ENCODE data around the gene TNS3.
"Not testable (repeated sequence)": the region's sequence is repeated elsewhere in the genome, so short reads cannot be mapped to it uniquely, and the experiment has no call there.

TNS3 gene

DNA sequence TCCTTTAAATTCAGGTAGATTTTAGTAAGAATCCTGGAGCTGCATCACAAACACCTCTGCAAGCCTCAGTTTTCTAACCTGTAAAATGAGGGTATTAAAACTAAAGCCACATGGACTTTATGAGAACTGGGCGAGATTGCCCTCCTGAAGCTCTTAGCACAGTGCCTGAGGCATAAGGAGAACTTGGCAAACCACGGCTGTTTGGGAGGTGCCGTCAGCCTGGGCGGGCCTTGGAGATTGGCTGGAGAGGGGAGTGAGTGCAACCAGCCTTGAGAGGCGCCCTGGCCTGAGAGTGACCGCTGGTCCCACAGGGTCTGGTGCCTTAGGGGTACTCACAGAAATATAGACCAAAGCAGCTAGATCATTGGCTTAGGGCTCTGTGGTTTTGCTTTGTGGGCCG is 5.4 kb upstream of the TNS3 start:
- Histone ChIP-seq H3K27me3 (replicated peaks in 2 of 5; ENCODE audit: control insufficient read depth in 4 of 5, insufficient read depth in 5 of 5, low read length in 4 of 5) (no peaks in the 10 kb centered on the region), H3K4me1 (ENCODE audit: control extremely low read depth in 1 of 4, control insufficient read depth in 4 of 4, insufficient read depth in 4 of 4, low read length in 3 of 4) (peaks cover 0 to 37% (median 21%) of the 10 kb centered on the region in 4 experiments), H3K36me3 (ENCODE audit: control insufficient read depth in 4 of 4, insufficient read depth in 4 of 4, low read length in 3 of 4) (no peaks in the 10 kb centered on the region), H3K4me3 (ENCODE audit: control insufficient read depth in 1 of 7, extremely low read depth in 1 of 7, insufficient read depth in 4 of 7, low read depth in 2 of 7, low read length in 6 of 7) (no peak overlapping the region), H3K9me3 (ENCODE audit: control extremely low read depth in 1 of 5, control insufficient read depth in 4 of 5, insufficient read depth in 2 of 5, low read depth in 1 of 5, low read length in 4 of 5) (peaks cover 0 to 5% (median 0%) of the 10 kb centered on the region in 5 experiments), H3K27ac (ENCODE audit: insufficient read depth in 1 of 2, low read depth in 1 of 2, low read length in 2 of 2, poor library complexity in 1 of 2, severe bottlenecking in 2 of 2) (no peak overlapping the region)
- ChIA-PET POLR2A (no interaction called here), CTCF (interaction anchor here (0.8 to 2.2 kb wide), 7 partner anchors 9 to 189 kb away, joined by 3 to 5 read pairs (median 3); no protein-coding TSS in a partner anchor)
- DNase-seq: peak in 1 of 3 donors; percentile 33
- 81% methylated on average over 5 of the region's 7 CpGs for WGBS (ENCODE audit: insufficient coverage)

DNA sequence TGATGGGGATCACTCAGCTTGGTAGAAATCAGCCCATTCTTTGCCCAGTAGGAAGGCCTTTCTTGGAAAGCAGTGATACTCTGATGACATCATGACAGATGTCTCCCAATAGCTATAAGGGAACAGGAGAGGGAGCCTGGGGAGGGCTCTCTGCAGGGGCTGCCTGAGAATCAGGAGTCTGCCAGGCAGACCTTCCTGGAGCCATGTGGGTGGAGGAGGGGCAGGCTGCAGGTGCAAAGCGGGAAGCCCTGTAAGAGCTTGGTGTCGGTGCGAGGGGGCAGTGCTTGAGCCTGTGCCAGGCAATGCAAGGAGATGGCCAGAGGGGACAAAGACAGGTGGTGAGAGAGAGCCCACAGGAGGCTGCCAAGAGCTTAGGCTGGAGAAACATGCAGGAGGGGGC is 5.0 kb upstream of the TNS3 start:
- no peak overlapping the region for H3K27ac ChIP-seq (ENCODE audit: insufficient read depth in 1 of 2, low read depth in 1 of 2, low read length in 2 of 2, poor library complexity in 1 of 2, severe bottlenecking in 2 of 2)

DNA sequence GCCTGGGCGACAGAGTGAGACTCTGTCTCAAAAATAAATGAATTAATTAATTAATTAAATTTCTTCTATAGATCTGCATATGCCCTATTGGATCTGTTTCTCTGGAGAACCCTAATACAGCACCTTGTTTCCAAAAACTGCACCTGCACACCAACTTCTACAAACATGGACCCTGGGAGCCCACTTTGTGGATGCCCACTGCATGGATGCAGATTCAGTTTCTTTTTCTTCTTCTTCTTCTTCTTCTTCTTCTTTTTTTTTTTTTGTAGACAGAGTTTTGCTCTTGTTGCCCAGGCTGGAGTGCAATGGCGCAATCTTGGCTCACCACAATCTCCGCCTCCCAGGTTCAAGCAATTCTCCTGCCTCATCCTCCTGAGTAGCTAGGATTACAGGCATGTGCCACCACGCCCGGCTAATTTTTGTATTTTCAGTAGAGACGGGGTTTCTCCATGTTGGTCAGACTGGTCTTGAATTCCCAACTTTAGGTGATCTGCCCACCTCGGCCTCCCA is 4.3 kb upstream of the TNS3 start:
- peaks cover 0 to 40% (median 25%) of the 10 kb centered on the region in 4 experiments for H3K4me1 ChIP-seq (ENCODE audit: control extremely low read depth in 1 of 4, control insufficient read depth in 4 of 4, insufficient read depth in 4 of 4, low read length in 3 of 4)

More for the DNA sequence above, 5.0 kb upstream of the TNS3 start:
- H3K27me3 ChIP-seq (replicated peaks in 2 of 5; ENCODE audit: control insufficient read depth in 4 of 5, insufficient read depth in 5 of 5, low read length in 4 of 5): no peaks in the 10 kb centered on the region
- no peaks in the 10 kb centered on the region for H3K36me3 ChIP-seq (ENCODE audit: control insufficient read depth in 4 of 4, insufficient read depth in 4 of 4, low read length in 3 of 4)
- H3K4me1 ChIP-seq (ENCODE audit: control extremely low read depth in 1 of 4, control insufficient read depth in 4 of 4, insufficient read depth in 4 of 4, low read length in 3 of 4): peaks cover 0 to 40% (median 24%) of the 10 kb centered on the region in 4 experiments
- H3K9me3 ChIP-seq (ENCODE audit: control extremely low read depth in 1 of 5, control insufficient read depth in 4 of 5, insufficient read depth in 2 of 5, low read depth in 1 of 5, low read length in 4 of 5): peaks cover 0 to 5% (median 0%) of the 10 kb centered on the region in 5 experiments
- 88% methylated on average over 3 of the region's 3 CpGs for WGBS (ENCODE audit: insufficient coverage)
- H3K4me3 ChIP-seq (ENCODE audit: control insufficient read depth in 1 of 7, extremely low read depth in 1 of 7, insufficient read depth in 4 of 7, low read depth in 2 of 7, low read length in 6 of 7): no peak overlapping the region
- POLR2A ChIA-PET: no interaction called here
- no peak for DNase-seq
- CTCF ChIA-PET: interaction anchor here (0.8 to 2.2 kb wide), 7 partner anchors 8 to 189 kb away, joined by 3 to 5 read pairs (median 3); no protein-coding TSS in a partner anchor

DNA sequence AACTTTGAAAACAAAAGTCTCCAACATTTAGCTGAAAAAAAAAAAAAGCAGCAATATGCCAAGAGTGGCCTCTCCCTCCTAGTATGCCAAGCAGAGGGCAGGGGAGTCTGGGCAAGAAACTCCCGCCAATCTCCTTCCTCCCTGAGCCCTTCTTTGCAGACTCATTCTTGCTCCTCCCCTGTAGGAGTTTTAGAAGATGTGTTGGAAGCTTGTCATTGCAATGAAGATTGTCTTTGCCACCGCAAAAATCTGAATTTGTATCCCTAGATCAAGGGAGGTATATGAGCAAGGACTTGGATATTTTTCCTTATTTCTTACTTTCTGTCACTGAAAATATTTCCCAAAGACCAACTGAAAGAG is 2.6 kb upstream of the TNS3 start:
- no CpG with 5 or more reads among the region's 2 CpGs for WGBS (ENCODE audit: insufficient coverage)
- ChIA-PET POLR2A (interaction anchor here (0.6 kb wide), 1 partner anchor 64 kb away, joined by 6 read pairs; no protein-coding TSS in a partner anchor), CTCF (interaction anchor here (0.6 to 1.8 kb wide), 6 partner anchors 8 to 137 kb away, joined by 3 to 7 read pairs (median 4); no protein-coding TSS in a partner anchor)
- peaks cover 0 to 5% (median 0%) of the 10 kb centered on the region in 5 experiments for H3K9me3 ChIP-seq (ENCODE audit: control extremely low read depth in 1 of 5, control insufficient read depth in 4 of 5, insufficient read depth in 2 of 5, low read depth in 1 of 5, low read length in 4 of 5)
- no peak overlapping the region for H3K4me3 ChIP-seq (ENCODE audit: control insufficient read depth in 1 of 7, extremely low read depth in 1 of 7, insufficient read depth in 4 of 7, low read depth in 2 of 7, low read length in 6 of 7)
- H3K27ac ChIP-seq (ENCODE audit: insufficient read depth in 1 of 2, low read depth in 1 of 2, low read length in 2 of 2, poor library complexity in 1 of 2, severe bottlenecking in 2 of 2): no peak overlapping the region
- no peak for DNase-seq
- peaks cover 5 to 49% (median 36%) of the 10 kb centered on the region in 4 experiments for H3K4me1 ChIP-seq (ENCODE audit: control extremely low read depth in 1 of 4, control insufficient read depth in 4 of 4, insufficient read depth in 4 of 4, low read length in 3 of 4)
- no peaks in the 10 kb centered on the region for H3K36me3 ChIP-seq (ENCODE audit: control insufficient read depth in 4 of 4, insufficient read depth in 4 of 4, low read length in 3 of 4)
- no peaks in the 10 kb centered on the region for H3K27me3 ChIP-seq (replicated peaks in 2 of 5; ENCODE audit: control insufficient read depth in 4 of 5, insufficient read depth in 5 of 5, low read length in 4 of 5)

More for the DNA sequence above, 4.3 kb upstream of the TNS3 start:
- H3K9me3 ChIP-seq (ENCODE audit: control extremely low read depth in 1 of 5, control insufficient read depth in 4 of 5, insufficient read depth in 2 of 5, low read depth in 1 of 5, low read length in 4 of 5); H3K36me3 ChIP-seq (ENCODE audit: control insufficient read depth in 4 of 4, insufficient read depth in 4 of 4, low read length in 3 of 4); H3K27ac ChIP-seq (ENCODE audit: insufficient read depth in 1 of 2, low read depth in 1 of 2, low read length in 2 of 2, poor library complexity in 1 of 2, severe bottlenecking in 2 of 2); H3K4me3 ChIP-seq (ENCODE audit: control insufficient read depth in 1 of 7, extremely low read depth in 1 of 7, insufficient read depth in 4 of 7, low read depth in 2 of 7, low read length in 6 of 7); H3K27me3 ChIP-seq (replicated peaks in 2 of 5; ENCODE audit: control insufficient read depth in 4 of 5, insufficient read depth in 5 of 5, low read length in 4 of 5): not testable (repeated sequence)
- POLR2A ChIA-PET: interaction anchor here (0.8 kb wide), 1 partner anchor 9 kb away, joined by 4 read pairs; no protein-coding TSS in a partner anchor
- CTCF ChIA-PET: interaction anchor here (1.2 to 2.1 kb wide), 4 partner anchors 10 to 233 kb away, joined by 3 to 5 read pairs (median 4); no protein-coding TSS in a partner anchor
- 63% methylated on average over 6 of the region's 7 CpGs for WGBS (ENCODE audit: insufficient coverage)
- DNase-seq: peak in 2 of 3 donors; percentile 53 to 58

DNA sequence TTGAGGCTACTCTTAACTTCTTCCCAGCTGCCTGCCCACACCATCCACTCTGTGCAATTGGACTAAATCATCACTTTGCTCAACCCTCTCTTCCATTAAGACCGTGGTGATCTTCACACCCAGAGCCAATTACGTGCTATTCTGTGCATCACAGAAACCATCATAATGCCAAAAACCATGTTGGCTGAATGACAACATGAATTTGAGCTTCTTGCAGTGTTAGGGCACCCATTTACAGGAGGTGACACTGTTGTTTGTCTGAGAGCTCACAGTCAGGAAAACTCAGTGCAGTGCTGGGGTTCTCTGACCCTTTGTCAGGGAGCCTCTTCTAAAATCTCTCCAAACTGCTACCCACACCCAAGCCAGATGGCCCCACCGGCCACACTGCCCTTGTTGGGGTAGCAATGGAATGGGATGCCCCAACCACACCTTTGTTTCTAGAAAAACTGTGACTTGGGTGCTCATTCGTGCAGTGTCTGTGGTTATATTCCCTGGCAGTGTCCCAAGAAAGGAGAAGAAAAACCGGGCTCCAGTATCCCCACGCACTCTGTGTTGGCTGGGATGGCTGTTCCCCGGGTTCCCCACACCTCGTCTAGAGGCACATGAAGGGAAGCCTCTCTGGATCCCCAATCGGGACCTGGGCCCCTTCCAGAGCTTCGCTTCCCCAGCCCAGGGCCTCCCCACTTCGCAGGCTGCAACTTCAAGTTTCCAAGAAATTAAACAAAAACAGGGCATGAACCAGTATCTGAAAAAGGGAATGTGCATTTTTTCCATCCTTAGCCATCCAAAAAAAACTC is 2.0 kb upstream of the TNS3 start:
- no peak overlapping the region for H3K4me3 ChIP-seq (ENCODE audit: control insufficient read depth in 1 of 7, extremely low read depth in 1 of 7, insufficient read depth in 4 of 7, low read depth in 2 of 7, low read length in 6 of 7)
- peaks cover 0 to 5% (median 0%) of the 10 kb centered on the region in 5 experiments for H3K9me3 ChIP-seq (ENCODE audit: control extremely low read depth in 1 of 5, control insufficient read depth in 4 of 5, insufficient read depth in 2 of 5, low read depth in 1 of 5, low read length in 4 of 5)
- no peak for DNase-seq
- no peaks in the 10 kb centered on the region for H3K27me3 ChIP-seq (replicated peaks in 2 of 5; ENCODE audit: control insufficient read depth in 4 of 5, insufficient read depth in 5 of 5, low read length in 4 of 5)
- WGBS (ENCODE audit: insufficient coverage): 80% methylated on average over 8 of the region's 11 CpGs
- H3K27ac ChIP-seq (ENCODE audit: insufficient read depth in 1 of 2, low read depth in 1 of 2, low read length in 2 of 2, poor library complexity in 1 of 2, severe bottlenecking in 2 of 2): no peak overlapping the region
- peaks cover 8 to 54% (median 41%) of the 10 kb centered on the region in 4 experiments for H3K4me1 ChIP-seq (ENCODE audit: control extremely low read depth in 1 of 4, control insufficient read depth in 4 of 4, insufficient read depth in 4 of 4, low read length in 3 of 4)
- POLR2A ChIA-PET: no interaction called here
- no peaks in the 10 kb centered on the region for H3K36me3 ChIP-seq (ENCODE audit: control insufficient read depth in 4 of 4, insufficient read depth in 4 of 4, low read length in 3 of 4)
- CTCF ChIA-PET: interaction anchor here (0.6 to 1.8 kb wide), 9 partner anchors 10 to 137 kb away, joined by 3 to 7 read pairs (median 3); no protein-coding TSS in a partner anchor

DNA sequence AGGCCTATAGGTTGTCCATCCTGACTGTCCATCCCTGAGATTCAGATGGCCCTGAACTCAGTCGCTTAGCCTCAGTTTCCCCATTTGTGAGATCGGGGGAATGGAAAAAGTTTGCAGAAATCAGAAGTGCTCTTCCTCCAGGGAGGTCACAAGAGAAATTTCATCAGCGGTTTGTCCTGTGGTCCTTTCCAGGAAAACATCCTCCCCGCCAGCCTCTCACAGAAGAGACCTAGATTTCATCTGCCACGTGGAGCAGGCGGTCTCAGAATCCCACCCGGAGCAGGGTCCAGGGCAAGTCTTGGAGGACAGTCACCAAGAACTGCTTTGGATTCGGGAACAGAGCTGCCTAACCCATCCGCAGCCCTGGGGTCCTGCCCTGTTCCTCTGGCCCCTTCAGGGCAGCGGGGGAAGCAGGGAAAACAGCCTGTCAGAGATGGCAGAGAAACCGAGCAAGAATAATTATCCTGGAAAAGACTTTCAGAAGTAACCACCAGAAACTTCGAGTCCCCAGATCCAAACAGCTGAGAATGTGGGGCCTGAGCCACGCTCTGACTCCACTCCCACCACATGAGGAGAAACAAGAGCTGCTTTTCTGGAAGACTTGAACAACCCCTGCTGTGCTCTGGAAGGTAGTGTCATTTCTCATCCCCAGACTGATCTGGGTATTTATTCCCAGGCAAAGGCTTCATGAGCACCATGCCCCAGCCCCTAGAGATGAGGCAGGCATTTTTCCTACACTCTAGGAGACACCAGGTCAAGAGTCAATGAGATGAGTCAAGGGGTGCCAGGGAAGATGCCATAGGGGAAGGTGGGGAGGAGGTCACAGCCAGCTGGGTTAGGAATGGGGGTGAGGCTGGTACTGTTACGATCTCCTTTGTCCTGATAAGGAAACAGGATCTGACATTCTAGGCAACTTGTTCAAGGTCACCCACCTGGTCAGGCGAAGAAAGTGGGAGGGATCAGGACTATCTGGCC is 1.1 kb upstream of the TNS3 start:
- H3K4me1 ChIP-seq (ENCODE audit: control extremely low read depth in 1 of 4, control insufficient read depth in 4 of 4, insufficient read depth in 4 of 4, low read length in 3 of 4): peaks cover 10 to 63% (median 50%) of the 10 kb centered on the region in 4 experiments
- no peak for DNase-seq

More for the DNA sequence above, 1.1 kb upstream of the TNS3 start:
- no peaks in the 10 kb centered on the region for H3K27me3 ChIP-seq (replicated peaks in 2 of 5; ENCODE audit: control insufficient read depth in 4 of 5, insufficient read depth in 5 of 5, low read length in 4 of 5)
- no peak overlapping the region for H3K27ac ChIP-seq (ENCODE audit: insufficient read depth in 1 of 2, low read depth in 1 of 2, low read length in 2 of 2, poor library complexity in 1 of 2, severe bottlenecking in 2 of 2)
- ChIA-PET CTCF (interaction anchor here (0.9 to 2.3 kb wide), 12 partner anchors 11 to 106 kb away, joined by 3 to 10 read pairs (median 3); no protein-coding TSS in a partner anchor), POLR2A (interaction anchor here (0.8 kb wide), 1 partner anchor 15 kb away, joined by 4 read pairs; no protein-coding TSS in a partner anchor)
- 78% methylated on average over 11 of the region's 15 CpGs for WGBS (ENCODE audit: insufficient coverage)
- H3K9me3 ChIP-seq (ENCODE audit: control extremely low read depth in 1 of 5, control insufficient read depth in 4 of 5, insufficient read depth in 2 of 5, low read depth in 1 of 5, low read length in 4 of 5): peaks cover 0 to 5% (median 0%) of the 10 kb centered on the region in 5 experiments
- H3K36me3 ChIP-seq (ENCODE audit: control insufficient read depth in 4 of 4, insufficient read depth in 4 of 4, low read length in 3 of 4): no peaks in the 10 kb centered on the region
- H3K4me3 ChIP-seq (ENCODE audit: control insufficient read depth in 1 of 7, extremely low read depth in 1 of 7, insufficient read depth in 4 of 7, low read depth in 2 of 7, low read length in 6 of 7): peak overlapping the region in 5 of 7 experiments; percentile 79 to 90 (median 85)
